ENCODE results near the gene DLK2. TPM values are rescaled to one million over a fixed set of nuclear protein-coding genes. Genes with fewer than 3 reads are reported as not detected.
"Not testable (repeated sequence)": the region's sequence is repeated elsewhere in the genome, so short reads cannot be mapped to it uniquely, and the experiment has no call there.

DLK2 gene
- total and polyA plus RNA-seq, 7 experiments from 2014 or later: 0.30 to 1.6 (median 0.56) TPM

- H3K4me3 Mint-ChIP-seq; POLR2A ChIA-PET; H3K27ac Mint-ChIP-seq; H3K9me3 ChIP-seq (ENCODE audit: control insufficient read depth in 2 of 3, low read length in 3 of 3); H3K9me3 Mint-ChIP-seq; DNase-seq; H3K27ac ChIP-seq (ENCODE audit: low read depth, low read length); intact Hi-C loops (cut with micrococcal nuclease); H3K27me3 Mint-ChIP-seq; H3K27me3 ChIP-seq (ENCODE audit: control insufficient read depth in 2 of 2, insufficient read depth in 2 of 2, low read length in 2 of 2); ATAC-seq; H3K4me3 ChIP-seq (ENCODE audit: low read length): not testable (repeated sequence)
- H3K4me1 ChIP-seq (ENCODE audit: control insufficient read depth in 2 of 2, insufficient read depth in 2 of 2, low read length in 2 of 2): peaks cover 12 to 15% of the 10 kb centered on the region in 2 donors
- CTCF ChIA-PET: interaction anchor here (1.4 kb wide), 2 partner anchors 8 to 234 kb away, joined by 3 to 4 read pairs; no protein-coding TSS in a partner anchor
- Mint-ChIP-seq H3K36me3 (peaks cover 7 to 37% (median 10%) of the 10 kb centered on the region in 5 donors), H3K4me1 (peaks cover 11 to 26% (median 21%) of the 10 kb centered on the region in 7 donors)
- H3K36me3 ChIP-seq (ENCODE audit: control insufficient read depth in 2 of 3, insufficient read depth in 3 of 3, low read length in 3 of 3): peaks cover 0 to 63% (median 16%) of the 10 kb centered on the region in 3 experiments
Measured at GRCh38 chr6:43498291-43498690, 42.9 kb upstream of the DLK2 start.

GRCh38 chr6:43497689-43498088 lies 42.3 kb upstream of the DLK2 start:
- peaks cover 4 to 31% (median 13%) of the 10 kb centered on the region in 5 donors for H3K36me3 Mint-ChIP-seq
- Histone ChIP-seq H3K4me1 (ENCODE audit: control insufficient read depth in 2 of 2, insufficient read depth in 2 of 2, low read length in 2 of 2) (peaks cover 12 to 15% of the 10 kb centered on the region in 2 donors), H3K27me3 (ENCODE audit: control insufficient read depth in 2 of 2, insufficient read depth in 2 of 2, low read length in 2 of 2) (no peaks in the 10 kb centered on the region), H3K36me3 (ENCODE audit: control insufficient read depth in 2 of 3, insufficient read depth in 3 of 3, low read length in 3 of 3) (peaks cover 0 to 61% (median 11%) of the 10 kb centered on the region in 3 experiments), H3K4me3 (ENCODE audit: low read length) (no peak overlapping the region), H3K9me3 (ENCODE audit: control insufficient read depth in 2 of 3, low read length in 3 of 3) (no peaks in the 10 kb centered on the region), H3K27ac (ENCODE audit: low read depth, low read length) (no peak overlapping the region)
- no peak for DNase-seq
- peak overlapping the region in 3 of 9 donors; percentile 56 to 77 (median 59) for H3K27ac Mint-ChIP-seq
- no peaks in the 10 kb centered on the region for H3K27me3 Mint-ChIP-seq
- no peak overlapping the region for H3K4me3 Mint-ChIP-seq
- CTCF ChIA-PET: interaction anchor here (1.4 kb wide), 2 partner anchors 9 to 234 kb away, joined by 3 to 4 read pairs; no protein-coding TSS in a partner anchor
- ATAC-seq: no peak
- intact Hi-C loops (cut with micrococcal nuclease): loop anchor here in 1 of 2 donors (2.0 kb wide), 1 partner anchor 235 kb away; no protein-coding TSS in a partner anchor
- peaks cover 11 to 32% (median 22%) of the 10 kb centered on the region in 7 donors for H3K4me1 Mint-ChIP-seq
- POLR2A ChIA-PET: no interaction called here
- no peaks in the 10 kb centered on the region for H3K9me3 Mint-ChIP-seq

GRCh38 chr6:43497129-43497396 lies 41.7 kb upstream of the DLK2 start:
- no peak overlapping the region for H3K4me3 ChIP-seq (ENCODE audit: low read length)
- CTCF ChIA-PET: interaction anchor here (0.9 to 1.4 kb wide), 2 partner anchors 19 to 233 kb away, joined by 3 read pairs; partner anchors contain the start of gene TJAP1
- no peaks in the 10 kb centered on the region for H3K9me3 ChIP-seq (ENCODE audit: control insufficient read depth in 2 of 3, low read length in 3 of 3)
- H3K4me1 Mint-ChIP-seq: peaks cover 15 to 37% (median 27%) of the 10 kb centered on the region in 7 donors
- intact Hi-C loops (cut with micrococcal nuclease): loop anchor here in 1 of 2 donors (2.0 kb wide), 1 partner anchor 234 kb away; no protein-coding TSS in a partner anchor
- H3K36me3 ChIP-seq (ENCODE audit: control insufficient read depth in 2 of 3, insufficient read depth in 3 of 3, low read length in 3 of 3): peaks cover 0 to 59% (median 11%) of the 10 kb centered on the region in 3 experiments
- H3K27me3 ChIP-seq (ENCODE audit: control insufficient read depth in 2 of 2, insufficient read depth in 2 of 2, low read length in 2 of 2): no peaks in the 10 kb centered on the region
- no peaks in the 10 kb centered on the region for H3K9me3 Mint-ChIP-seq
- H3K4me3 Mint-ChIP-seq: no peak overlapping the region
- H3K27me3 Mint-ChIP-seq: no peaks in the 10 kb centered on the region
- no peak overlapping the region for H3K27ac ChIP-seq (ENCODE audit: low read depth, low read length)
- DNase-seq (no peak), ATAC-seq (no peak)
- POLR2A ChIA-PET: no interaction called here
- H3K4me1 ChIP-seq (ENCODE audit: control insufficient read depth in 2 of 2, insufficient read depth in 2 of 2, low read length in 2 of 2): peaks cover 12 to 15% of the 10 kb centered on the region in 2 donors
- peak overlapping the region in 2 of 9 donors; percentile 59 to 67 for H3K27ac Mint-ChIP-seq
- peaks cover 4 to 26% (median 9%) of the 10 kb centered on the region in 5 donors for H3K36me3 Mint-ChIP-seq

- peaks cover 2 to 21% (median 4%) of the 10 kb centered on the region in 5 donors for H3K36me3 Mint-ChIP-seq
- H3K4me1 ChIP-seq (ENCODE audit: control insufficient read depth in 2 of 2, insufficient read depth in 2 of 2, low read length in 2 of 2): peaks cover 12 to 15% of the 10 kb centered on the region in 2 donors
- H3K27me3 ChIP-seq (ENCODE audit: control insufficient read depth in 2 of 2, insufficient read depth in 2 of 2, low read length in 2 of 2): no peaks in the 10 kb centered on the region
- H3K9me3 Mint-ChIP-seq: no peaks in the 10 kb centered on the region
- no peaks in the 10 kb centered on the region for H3K27me3 Mint-ChIP-seq
- ATAC-seq: no peak
- H3K4me3 Mint-ChIP-seq: no peak overlapping the region
- CTCF ChIA-PET: interaction anchor here (0.9 to 1.3 kb wide), 5 partner anchors 9 to 268 kb away, joined by 3 to 5 read pairs (median 3); partner anchors contain the start of genes DNPH1 and TJAP1
- no peak overlapping the region for H3K4me3 ChIP-seq (ENCODE audit: low read length)
- H3K36me3 ChIP-seq (ENCODE audit: control insufficient read depth in 2 of 3, insufficient read depth in 3 of 3, low read length in 3 of 3): peaks cover 0 to 62% (median 11%) of the 10 kb centered on the region in 3 experiments
- POLR2A ChIA-PET: interaction anchor here (1.5 kb wide), 2 partner anchors 11 to 17 kb away, joined by 5 to 7 read pairs; no protein-coding TSS in a partner anchor
- peak overlapping the region in 1 of 9 donors; percentile 38 for H3K27ac Mint-ChIP-seq
- H3K27ac ChIP-seq (ENCODE audit: low read depth, low read length): peak overlapping the region; percentile 36
- intact Hi-C loops (cut with micrococcal nuclease): loop anchor here in 1 of 2 donors (1.0 to 2.0 kb wide), 2 partner anchors 188 to 234 kb away; partner anchors contain the start of gene CRIP3
- DNase-seq: no peak
- no peaks in the 10 kb centered on the region for H3K9me3 ChIP-seq (ENCODE audit: control insufficient read depth in 2 of 3, low read length in 3 of 3)
- peaks cover 15 to 38% (median 27%) of the 10 kb centered on the region in 7 donors for H3K4me1 Mint-ChIP-seq
Measured at GRCh38 chr6:43496370-43497128, 41.2 kb upstream of the DLK2 start.

- H3K4me3 ChIP-seq (ENCODE audit: low read length): no peak overlapping the region
- intact Hi-C loops (cut with micrococcal nuclease): loop anchor here in 1 of 2 donors (1.0 kb wide), 2 partner anchors 41 to 109 kb away; no protein-coding TSS in a partner anchor
- peaks cover 12 to 15% of the 10 kb centered on the region in 2 donors for H3K4me1 ChIP-seq (ENCODE audit: control insufficient read depth in 2 of 2, insufficient read depth in 2 of 2, low read length in 2 of 2)
- ChIA-PET POLR2A (interaction anchor here (0.6 to 1.6 kb wide), 7 partner anchors 12 to 750 kb away, joined by 3 to 8 read pairs (median 4); partner anchors contain the start of gene TBCC), CTCF (interaction anchor here (0.7 to 1.5 kb wide), 9 partner anchors 9 to 267 kb away, joined by 3 to 8 read pairs (median 3); partner anchors contain the start of gene DNPH1)
- ATAC-seq: peak; percentile 61
- peaks cover 15 to 38% (median 27%) of the 10 kb centered on the region in 7 donors for H3K4me1 Mint-ChIP-seq
- peaks cover 0 to 12% (median 0%) of the 10 kb centered on the region in 5 donors for H3K36me3 Mint-ChIP-seq
- no peaks in the 10 kb centered on the region for H3K9me3 ChIP-seq (ENCODE audit: control insufficient read depth in 2 of 3, low read length in 3 of 3)
- H3K27ac ChIP-seq (ENCODE audit: low read depth, low read length): peak overlapping the region; percentile 37
- no peaks in the 10 kb centered on the region for H3K9me3 Mint-ChIP-seq
- no peaks in the 10 kb centered on the region for H3K27me3 Mint-ChIP-seq
- H3K4me3 Mint-ChIP-seq: peak overlapping the region in 9 of 10 donors; percentile 12 to 71 (median 53)
- DNase-seq: peak in 4 of 9 donors; percentile 23 to 40 (median 36)
- H3K27ac Mint-ChIP-seq: peak overlapping the region; percentile 51 to 88 (median 80)
- peaks cover 0 to 51% (median 11%) of the 10 kb centered on the region in 3 experiments for H3K36me3 ChIP-seq (ENCODE audit: control insufficient read depth in 2 of 3, insufficient read depth in 3 of 3, low read length in 3 of 3)
- H3K27me3 ChIP-seq (ENCODE audit: control insufficient read depth in 2 of 2, insufficient read depth in 2 of 2, low read length in 2 of 2): no peaks in the 10 kb centered on the region
Measured at GRCh38 chr6:43495409-43495941, 40.1 kb upstream of the DLK2 start.

- no peaks in the 10 kb centered on the region for H3K27me3 ChIP-seq (ENCODE audit: control insufficient read depth in 2 of 2, insufficient read depth in 2 of 2, low read length in 2 of 2)
- POLR2A ChIA-PET: interaction anchor here (0.6 to 1.6 kb wide), 7 partner anchors 13 to 749 kb away, joined by 3 to 8 read pairs (median 3); partner anchors contain the start of genes ABCC10, DLK2 and TBCC
- peak overlapping the region in 7 of 9 donors; percentile 71 to 88 (median 80) for H3K27ac Mint-ChIP-seq
- H3K4me3 Mint-ChIP-seq: peak overlapping the region in 3 of 10 donors; percentile 53 to 63 (median 55)
- H3K4me1 ChIP-seq (ENCODE audit: control insufficient read depth in 2 of 2, insufficient read depth in 2 of 2, low read length in 2 of 2): peaks cover 12 to 15% of the 10 kb centered on the region in 2 donors
- DNase-seq: no peak
- peaks cover 0 to 44% (median 9%) of the 10 kb centered on the region in 3 experiments for H3K36me3 ChIP-seq (ENCODE audit: control insufficient read depth in 2 of 3, insufficient read depth in 3 of 3, low read length in 3 of 3)
- H3K27me3 Mint-ChIP-seq: no peaks in the 10 kb centered on the region
- no peaks in the 10 kb centered on the region for H3K9me3 Mint-ChIP-seq
- H3K9me3 ChIP-seq (ENCODE audit: control insufficient read depth in 2 of 3, low read length in 3 of 3): no peaks in the 10 kb centered on the region
- H3K4me3 ChIP-seq (ENCODE audit: low read length): no peak overlapping the region
- intact Hi-C loops (cut with micrococcal nuclease): loop anchor here in 1 of 2 donors (1.0 kb wide), 2 partner anchors 40 to 108 kb away; no protein-coding TSS in a partner anchor
- CTCF ChIA-PET: interaction anchor here (0.8 to 1.7 kb wide), 6 partner anchors 8 to 232 kb away, joined by 3 to 8 read pairs (median 3); no protein-coding TSS in a partner anchor
- peak overlapping the region; percentile 37 for H3K27ac ChIP-seq (ENCODE audit: low read depth, low read length)
- peaks cover 15 to 44% (median 31%) of the 10 kb centered on the region in 7 donors for H3K4me1 Mint-ChIP-seq
- ATAC-seq: no peak
- peaks cover 0 to 13% (median 0%) of the 10 kb centered on the region in 5 donors for H3K36me3 Mint-ChIP-seq
Measured at GRCh38 chr6:43494766-43495165, 39.4 kb upstream of the DLK2 start.

All from naive thymus-derived CD4-positive, alpha-beta T cell (primary cell).